NT2/D1 (cell line): ENCODE results near the gene PRTG.

Experiments used
- SUZ12 ChIP-seq: IDR thresholded peaks from 2 replicates; pipeline ENCODE4 v1.6.1; 2011; ENCODE audit not compliant: insufficient read length, insufficient read depth; ENCODE audit errors: extremely low read depth
- YY1 ChIP-seq: IDR thresholded peaks from 2 replicates; pipeline ENCODE4 v1.6.1; 2011; ENCODE audit not compliant: insufficient read length, insufficient read depth

DNA sequence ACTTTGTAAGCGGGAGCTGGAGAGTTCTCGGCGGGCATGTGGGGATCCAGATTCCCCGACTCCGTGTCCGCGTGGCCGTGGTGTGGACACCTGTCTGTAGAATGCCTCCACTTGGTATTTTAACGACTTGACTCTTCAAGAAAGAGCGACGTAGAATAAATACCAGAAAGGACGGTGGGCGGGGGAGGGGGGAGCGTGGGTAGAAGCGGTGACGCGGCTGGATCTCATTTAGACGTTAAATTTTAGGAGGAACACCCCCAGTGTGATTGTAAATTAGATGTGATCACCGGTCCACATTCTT lies 154.2 kb downstream of the PRTG start:
- TF ChIP-seq YY1 (no peak), SUZ12 (no peak)
